A204.1 (cell line): ENCODE data around the gene TANGO2.

ENCODE experiments used
- FAIRE-seq: peaks from 2 replicates; lab custom pipeline; 2012; peaks lifted over from hg19 to GRCh38; lab: Jason Lieb, UNC

The TANGO2 gene

DNA sequence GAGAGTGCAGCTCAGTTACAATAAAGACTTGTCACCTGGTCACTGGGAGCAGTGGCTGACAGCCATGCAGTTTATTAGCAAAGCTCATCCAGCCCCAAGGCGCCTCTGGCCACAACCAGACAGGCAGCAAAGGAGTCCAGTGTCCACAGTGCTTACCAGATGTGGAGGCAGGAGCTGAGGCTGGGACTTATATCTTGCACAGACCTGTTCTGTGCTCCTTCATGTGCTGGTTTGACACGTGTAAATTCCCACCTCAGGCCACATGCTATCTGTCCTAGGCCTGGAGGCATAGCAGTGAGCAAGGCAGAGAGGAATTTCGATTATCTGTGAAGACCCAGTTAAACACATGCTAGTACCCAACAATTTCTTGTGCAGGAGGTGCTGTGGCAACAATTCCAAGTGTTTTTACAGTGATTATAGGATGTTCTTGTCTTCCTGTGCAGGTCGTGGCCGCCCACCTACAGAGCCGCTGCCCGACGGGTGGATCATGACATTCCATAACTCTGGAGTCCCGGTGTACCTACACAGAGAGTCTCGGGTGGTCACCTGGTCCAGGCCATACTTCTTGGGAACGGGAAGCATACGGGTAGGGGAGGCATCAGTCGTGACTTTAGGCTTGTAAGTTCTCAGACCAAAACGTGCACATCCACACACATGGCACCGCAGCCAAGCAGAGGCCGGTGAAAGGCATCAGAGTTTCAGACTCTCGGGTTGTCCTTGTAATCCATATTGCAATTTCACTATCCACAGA is 68.5 kb downstream of the TANGO2 start:
- FAIRE-seq: no peak

DNA sequence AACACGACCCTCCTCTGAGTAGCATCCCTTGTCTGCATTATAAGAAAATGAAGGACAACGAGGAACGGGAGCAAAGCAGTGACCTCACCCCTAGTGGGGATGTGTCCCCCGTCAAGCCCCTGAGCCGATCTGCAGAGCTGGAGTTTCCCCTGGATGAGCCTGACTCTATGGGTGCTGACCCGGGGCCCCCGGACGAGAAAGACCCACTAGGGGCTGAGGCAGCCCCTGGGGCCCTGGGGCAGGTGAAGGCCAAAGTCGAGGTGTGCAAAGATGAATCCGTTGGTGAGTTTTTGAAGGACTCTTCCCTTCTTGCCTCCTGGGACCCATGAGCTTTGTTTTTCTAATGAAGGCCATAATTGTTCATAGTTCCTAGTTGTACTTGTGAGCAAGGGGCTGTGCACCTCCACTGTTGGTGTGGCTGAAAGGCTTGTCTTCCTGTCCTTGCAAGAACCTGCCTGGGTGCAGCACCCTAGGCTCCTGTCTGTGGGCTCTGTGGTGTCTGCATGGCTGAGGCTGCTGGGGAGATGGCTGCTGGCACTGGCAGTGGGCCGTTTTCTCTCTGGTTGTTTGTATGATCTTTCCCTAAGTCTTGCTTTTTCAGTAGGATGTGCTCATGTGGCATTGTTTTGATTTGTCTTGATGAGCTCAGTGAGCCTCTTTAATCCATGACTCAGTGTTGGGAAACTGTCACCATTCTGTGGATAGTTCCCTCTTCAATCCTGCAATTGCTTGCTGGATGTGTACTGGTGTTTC is 69.2 kb downstream of the TANGO2 start:
- FAIRE-seq: no peak

DNA sequence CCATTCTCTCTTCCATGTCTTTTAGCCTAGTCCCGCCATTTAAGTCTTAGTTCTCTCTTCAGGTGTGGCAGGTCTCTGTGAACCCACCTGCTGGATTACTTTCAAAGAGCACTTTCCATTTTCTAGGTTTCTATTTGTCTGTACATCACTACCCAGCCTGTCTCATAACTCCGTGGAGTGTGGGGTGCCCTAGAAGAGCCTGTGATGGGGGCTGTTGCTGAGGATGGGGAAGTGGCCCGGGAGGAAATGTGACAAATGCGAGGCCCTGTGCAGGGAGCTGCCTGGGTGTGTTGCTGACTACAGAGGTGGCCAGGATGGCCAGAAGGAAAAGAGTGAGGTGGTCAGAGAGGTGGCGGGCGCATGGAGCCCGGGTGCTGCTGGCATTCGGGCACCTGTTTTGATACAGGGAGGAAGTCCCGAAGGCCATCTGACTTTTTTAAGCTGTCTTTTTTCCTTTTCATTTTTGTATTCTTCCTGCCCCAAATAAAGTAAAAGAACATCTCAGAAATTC is 69.9 kb downstream of the TANGO2 start:
- FAIRE-seq: no peak

DNA sequence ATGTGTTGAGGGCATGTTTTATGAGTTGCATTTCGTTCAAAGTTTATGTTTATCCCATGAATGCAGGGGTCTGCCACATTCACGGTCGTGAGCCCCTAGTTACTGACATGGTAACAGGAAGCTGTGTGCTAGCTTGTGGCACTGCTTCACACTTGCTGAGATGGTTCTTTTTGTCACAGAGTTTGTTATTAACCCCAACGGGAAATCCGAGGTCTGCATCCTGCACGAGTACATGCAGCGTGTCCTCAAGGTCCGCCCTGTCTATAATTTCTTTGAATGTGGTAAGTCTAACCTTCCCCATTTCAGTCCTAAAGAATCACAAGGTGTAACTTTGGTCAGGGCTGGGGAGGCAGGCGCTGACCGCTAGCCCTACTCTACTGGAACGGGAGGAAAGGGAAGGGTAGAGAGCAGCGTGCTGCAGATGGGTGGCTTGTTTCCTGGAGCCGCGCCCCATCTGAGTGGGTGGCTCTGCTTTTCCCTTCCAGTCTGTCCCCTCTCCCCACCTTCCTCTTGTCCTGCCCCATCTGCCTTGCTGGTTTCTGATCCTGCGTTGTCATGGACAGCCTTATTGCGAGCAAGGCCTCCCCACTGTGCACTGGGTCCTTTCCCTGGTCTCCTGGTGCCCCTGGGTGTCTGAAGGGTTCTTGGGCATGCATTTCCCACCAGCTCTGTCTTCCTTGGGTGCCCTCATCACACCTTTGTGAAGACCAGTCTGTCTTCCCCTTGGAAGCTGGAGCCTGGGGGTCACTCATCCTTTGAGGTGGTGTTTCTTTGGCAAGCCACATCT is 71.0 kb downstream of the TANGO2 start:
- no peak for FAIRE-seq

DNA sequence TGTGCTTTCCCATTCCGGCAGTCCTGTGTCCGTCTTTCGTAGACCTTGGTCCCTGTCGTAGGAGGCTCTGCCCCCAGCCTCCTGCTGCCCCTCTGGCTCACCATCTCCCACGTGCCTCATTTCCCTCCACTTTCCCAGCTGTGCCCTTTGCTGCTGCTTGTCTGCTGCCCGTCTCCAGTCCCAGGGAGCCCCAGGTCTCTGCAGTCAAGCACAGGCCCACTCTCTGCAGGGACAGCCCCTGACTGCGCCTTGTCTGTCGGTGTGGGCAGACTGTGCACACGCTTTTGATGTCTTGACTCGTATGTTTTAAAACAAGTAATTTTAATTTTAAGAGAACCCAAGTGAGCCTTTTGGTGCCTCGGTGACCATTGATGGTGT is 71.6 kb downstream of the TANGO2 start:
- no peak for FAIRE-seq

DNA sequence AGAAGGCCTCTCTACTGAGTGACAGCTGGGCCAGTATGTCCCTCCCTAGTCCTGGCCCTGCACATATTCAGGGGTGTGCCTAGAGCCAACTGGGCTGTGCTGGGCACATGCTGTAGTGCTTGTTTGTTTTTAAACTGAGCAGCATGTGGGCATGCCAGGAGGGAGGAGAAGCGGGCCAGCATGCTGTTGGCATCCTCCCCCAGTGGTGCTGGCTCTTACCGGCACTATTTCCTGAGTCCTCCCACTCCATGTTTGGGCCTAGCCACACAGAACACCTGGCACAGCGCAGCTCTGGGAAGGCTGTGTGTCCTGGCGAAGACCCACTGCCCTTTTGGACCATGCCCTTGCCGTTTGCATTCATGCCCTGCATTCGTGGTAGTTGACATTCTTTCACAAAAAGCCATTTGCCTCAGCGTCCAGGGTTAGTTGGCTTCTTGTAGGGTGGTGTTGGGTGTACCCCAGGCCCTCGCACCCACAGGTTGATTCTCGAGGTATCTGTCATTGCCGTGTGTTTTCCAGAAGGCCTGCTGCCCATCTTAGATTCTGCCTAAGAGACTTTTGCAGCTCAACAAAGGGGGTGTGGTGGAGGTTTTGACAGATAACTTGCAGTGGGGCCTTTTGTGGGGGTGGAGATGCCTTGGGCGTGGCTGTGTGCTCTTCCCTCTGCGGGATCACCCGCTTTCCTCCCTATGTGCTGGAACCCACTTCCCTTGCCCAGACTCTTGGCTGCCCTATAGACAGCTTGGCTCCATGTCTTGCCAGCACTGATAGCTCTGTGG is 72.7 kb downstream of the TANGO2 start:
- FAIRE-seq: no peak

DNA sequence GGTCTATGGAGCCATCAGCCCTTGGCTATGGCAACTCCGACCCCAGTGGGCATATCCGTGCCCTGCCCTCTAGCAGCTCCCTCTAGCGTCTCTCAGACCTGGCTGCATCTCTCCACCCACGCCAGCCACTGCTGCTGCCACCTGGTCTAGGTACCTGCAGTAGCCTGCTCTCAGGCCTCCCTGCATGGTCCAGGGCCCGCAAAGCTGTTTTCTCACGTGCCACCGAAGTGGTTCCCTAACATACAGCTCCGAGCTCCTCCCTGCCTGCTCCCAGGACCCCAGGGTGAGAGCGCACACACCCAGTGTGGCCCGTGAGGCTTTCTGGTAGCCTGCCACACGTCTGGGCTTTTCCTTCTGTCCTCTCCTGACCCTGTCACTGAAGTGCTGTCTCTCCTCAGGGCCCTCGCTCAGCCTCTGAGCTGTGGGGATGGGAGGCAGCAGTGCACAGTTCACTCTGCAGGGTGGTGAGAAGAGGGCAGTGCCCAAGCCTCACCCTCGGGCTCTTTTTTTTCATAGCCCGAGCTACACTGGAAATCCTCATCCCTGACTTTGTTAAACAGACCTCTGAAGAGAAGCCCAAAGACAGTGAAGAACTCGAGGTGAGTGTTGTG is 73.4 kb downstream of the TANGO2 start:
- FAIRE-seq: no peak

DNA sequence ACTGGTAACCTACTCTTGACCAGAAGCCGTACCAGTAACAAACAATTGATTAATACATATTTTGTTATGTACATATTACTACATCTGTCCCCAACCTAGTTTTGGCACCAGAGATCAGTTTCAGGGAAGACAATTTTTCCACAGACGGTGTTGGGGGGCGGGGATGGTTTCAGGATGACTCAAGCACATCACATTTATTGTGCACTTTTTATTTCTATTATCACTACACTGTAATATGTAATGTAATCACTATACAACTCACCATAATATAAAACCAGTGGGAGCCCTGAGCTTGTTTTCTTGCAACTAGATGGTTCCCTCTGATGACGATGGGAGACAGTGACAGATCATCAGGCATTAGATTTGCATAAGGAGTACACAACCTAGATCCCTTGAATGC is 74.6 kb downstream of the TANGO2 start:
- FAIRE-seq: no peak

DNA sequence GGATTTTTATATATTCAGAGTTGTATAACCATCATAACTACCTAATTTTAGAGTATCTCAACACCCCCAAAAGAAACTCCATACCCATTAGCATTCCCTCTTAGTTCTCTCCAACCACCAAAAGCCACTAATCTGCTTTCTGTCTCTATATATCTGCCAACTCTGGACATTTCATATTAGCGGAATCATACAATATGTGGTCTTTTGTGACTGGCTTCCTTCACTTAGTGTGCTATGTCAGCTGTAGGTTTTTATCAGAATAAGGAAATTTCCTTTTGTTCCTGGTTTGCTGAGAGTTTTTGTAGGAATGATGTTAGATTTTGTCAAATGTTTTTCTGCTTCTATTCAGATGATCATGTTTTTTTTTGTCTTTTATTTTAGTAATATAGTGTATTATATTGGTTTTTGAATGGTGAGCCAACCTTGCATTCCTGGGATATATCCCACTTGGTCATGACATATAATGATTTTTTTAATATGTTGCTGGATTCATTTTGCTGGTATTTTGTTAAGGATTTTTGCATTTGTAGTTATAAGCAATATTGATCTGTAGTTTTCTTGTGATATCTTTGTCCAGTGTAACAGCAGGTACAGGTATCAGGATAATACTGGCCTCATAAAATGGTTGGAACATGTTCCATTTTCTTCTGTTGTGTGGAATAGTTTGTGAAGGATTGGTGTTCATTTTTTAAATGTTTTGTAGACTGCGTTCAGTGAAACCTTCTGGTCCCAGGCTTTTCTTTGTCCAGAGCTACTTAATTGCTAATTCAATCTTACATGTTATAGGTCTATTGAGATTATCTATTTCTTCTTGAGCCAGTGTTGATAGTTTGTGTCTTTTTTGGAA is 75.9 kb downstream of the TANGO2 start:
- peak; percentile 6 for FAIRE-seq

DNA sequence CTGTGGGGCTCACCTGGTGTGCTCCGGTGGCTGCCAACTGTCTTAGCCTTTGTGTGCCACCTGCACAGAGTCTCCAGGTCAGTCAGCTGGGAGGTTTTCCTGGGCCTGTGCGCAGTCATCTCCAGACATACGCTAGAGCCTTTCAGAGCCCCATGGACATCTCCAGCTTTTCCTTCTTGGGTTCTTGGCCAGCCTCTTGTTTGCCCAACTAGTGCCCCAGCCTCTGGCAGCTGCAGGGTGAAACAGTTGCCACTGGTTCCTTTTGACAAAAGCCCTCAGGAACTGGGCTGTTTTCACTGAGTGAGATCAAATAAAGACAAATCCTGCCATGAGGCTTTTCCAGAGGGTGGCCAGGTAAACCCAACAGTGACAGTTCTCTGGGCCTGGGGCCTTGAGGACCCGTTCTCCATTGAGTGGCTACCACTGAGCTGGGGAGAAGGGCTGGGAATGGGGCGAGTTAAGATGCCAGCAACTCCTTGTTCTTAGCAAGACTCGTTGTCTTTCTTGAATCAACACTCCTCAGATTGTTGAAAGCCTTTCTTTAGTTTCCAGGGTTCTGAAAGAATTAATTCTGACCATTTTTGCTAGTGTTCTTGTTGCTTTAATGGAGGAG is 78.3 kb downstream of the TANGO2 start:
- no peak for FAIRE-seq

DNA sequence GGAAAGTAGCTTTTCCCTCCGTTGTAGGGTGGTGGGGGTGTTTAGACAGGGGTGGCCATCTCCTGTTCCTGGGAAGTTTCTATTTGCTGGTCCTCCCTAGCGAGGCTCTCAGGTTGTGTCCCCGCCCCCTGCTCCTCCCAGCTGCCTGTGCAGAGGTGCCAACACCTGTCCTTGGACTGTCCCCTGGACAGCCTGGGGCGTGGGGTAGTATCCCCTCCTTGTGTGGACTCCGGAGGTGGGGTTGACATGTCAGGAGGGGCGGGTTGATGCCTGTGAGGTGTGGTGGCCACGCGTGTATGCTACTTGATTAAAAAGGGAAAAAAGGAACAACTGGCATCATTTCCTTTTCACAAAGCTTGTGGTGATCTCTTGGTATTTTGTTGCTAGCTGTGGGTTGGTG is 80.7 kb downstream of the TANGO2 start:
- no peak for FAIRE-seq

DNA sequence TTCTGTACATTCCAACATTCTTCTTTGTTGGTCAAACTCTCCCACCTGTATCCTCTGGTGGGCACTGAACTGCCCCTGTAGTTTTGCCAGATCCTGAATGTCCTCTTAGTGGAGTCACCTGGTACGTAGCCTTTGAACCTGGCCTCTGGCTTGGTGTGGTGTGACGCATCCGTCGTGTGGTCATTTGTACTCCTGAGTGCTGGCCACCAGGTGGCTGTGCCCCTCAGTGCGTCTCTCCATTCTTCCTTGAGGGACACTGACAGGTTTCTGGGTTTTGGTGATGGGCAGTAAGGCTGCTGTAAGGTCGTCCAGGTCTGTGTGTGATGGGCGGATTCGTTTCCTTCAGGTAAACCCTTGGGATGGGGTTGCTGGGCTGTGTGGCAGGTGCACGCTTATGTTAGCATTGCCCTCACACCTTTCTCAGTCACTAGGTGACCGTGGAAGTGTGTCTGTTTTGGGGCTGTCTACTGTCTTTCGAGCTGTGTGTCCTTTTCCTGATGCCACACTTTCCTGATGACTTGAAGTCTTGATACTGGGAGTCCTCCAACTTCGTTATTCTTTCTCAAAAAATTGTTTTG is 81.4 kb downstream of the TANGO2 start:
- no peak for FAIRE-seq

DNA sequence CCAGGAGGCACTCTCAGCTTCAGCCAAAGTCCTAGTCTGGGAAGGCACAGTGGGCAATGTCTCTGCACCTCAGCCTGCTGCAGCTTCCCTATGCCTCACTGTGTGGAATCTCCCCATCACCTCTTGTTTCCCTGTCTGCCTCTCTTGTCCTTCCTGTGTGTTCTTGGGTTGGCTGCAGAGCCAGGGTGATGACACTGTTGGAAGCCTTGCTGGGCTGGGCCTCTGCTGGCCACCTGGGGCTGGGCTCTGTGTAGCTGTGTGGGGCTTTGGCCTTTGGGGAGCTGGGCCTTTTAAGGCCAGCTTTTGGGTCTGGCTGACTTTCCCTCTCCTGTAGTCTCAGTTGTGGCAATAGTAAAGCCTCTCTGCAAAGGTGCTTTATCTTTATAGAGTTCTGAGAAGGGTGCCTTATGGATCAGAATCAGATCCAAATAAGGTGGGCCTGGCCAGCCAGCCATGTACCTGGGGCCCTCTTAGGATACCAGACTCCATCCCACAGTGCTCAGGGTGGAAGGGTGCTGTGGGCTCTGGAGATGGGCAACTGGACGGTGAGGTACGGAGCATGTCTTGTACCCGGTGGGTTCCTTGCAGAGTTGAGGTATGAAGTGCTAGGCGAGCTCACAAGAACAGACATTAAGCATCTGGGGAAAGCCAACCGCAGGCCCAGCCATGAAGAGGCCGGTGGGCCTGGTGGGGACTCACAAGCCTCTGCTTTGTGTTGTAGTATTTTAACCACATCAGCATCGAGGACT is 84.7 kb downstream of the TANGO2 start:
- FAIRE-seq: no peak

DNA sequence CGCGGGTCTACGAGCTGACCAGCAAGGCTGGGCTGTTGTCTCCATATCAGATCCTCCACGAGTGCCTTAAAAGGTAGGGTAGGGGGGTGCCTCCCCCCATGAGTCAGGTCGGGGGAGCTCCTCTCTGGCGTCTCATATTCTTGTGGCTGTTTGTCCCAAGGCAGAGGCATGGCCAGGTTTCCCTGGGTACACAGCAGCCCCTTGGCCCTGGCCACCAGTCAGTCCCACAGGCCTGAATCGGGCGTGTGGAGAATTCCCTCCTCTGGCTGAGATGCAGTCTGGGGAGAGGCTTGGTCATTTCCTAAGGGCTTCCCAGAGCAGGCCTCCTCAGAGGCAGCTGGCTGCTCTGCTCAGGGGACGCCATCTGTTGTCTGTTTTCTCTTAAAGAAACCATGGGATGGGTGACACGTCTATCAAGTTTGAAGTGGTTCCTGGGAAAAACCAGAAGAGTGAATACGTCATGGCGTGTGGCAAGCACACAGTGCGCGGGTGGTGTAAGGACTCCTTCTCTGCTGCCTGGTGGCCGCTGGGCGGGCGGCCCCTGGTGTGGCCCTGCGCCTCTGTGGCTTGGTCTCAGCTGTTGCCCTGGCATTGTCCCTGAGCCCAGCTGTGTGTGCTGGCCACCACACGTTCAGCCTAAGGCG is 85.4 kb downstream of the TANGO2 start:
- no peak for FAIRE-seq

DNA sequence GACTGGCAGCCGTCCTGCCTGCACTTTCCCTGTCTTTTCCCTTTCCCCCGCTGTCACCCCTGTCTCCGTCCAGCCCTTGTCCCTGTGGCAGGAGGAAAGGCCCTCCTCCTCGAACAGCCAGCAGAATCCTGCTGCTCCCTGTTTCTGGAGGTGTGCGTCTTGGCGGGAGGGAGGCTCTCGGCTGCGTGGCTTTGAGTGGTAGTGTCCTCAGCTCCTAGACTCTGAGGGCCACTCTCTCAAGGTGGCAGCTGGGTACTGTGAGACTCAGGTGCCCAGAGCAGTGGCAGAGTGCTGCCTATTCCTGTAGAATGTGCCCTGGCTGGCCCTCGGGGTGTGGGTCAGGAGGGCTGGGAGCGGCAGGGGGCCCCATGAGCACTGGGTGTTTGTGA is 85.9 kb downstream of the TANGO2 start:
- FAIRE-seq: no peak

DNA sequence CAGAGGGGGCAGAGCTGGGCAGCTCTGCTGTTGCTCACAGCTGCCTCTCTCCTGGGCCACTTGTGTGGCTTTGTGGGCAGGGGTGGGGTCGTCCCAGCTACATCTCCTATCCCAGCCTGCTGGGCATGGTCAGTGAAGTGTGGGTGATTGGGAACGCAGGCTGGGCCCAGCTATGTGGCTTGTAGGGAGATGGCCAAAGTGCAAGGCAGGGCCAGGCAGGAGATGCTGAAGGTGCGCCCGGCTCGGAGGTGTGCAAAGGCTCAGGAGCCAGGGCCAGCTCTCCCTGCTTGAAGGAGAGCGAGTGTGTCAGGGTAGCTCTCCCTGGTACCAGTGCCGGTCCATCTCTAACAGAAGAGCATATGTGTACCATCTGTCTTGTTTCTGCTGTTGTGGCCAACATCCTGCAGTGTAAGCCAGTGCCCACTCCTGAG is 86.6 kb downstream of the TANGO2 start:
- FAIRE-seq: no peak

DNA sequence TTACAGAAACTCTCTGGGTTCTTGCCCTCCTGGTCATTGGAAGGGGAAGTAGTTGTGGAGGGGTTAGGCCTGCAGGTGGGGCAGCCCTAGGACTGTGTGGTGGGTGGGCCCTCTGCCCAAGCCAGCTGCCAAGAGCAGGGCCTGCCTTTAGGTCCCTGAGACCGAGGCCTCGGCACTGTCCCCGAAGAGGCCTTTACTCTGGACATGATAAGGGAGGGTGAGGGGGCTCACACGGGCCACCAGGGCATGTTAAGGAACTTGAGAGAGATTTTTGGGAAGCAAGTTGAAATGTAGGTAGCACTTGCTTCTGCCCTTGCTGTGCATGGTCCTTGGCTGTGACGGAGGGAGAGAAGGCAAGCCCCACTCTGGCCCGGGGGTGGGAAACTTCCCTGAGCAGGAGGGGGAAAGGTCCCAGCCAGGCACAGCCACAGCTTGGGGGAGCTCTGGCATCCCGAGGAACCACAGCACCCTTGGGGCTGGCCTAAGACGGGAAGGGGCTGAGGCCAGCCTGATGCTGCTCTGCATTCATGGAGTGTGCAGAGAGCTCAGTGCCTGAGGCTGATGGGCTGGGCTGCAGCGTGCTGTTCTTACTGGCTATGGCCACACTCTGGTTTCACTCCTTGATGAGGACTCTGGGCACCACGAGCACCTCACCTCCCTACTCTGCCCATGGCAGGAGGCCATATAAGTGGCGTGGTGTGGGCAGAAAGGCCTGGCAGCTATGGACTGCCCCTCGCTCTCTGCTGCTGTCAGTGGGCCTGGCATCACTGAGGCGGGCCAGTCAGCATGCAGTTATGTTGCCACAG is 87.2 kb downstream of the TANGO2 start:
- FAIRE-seq: no peak

DNA sequence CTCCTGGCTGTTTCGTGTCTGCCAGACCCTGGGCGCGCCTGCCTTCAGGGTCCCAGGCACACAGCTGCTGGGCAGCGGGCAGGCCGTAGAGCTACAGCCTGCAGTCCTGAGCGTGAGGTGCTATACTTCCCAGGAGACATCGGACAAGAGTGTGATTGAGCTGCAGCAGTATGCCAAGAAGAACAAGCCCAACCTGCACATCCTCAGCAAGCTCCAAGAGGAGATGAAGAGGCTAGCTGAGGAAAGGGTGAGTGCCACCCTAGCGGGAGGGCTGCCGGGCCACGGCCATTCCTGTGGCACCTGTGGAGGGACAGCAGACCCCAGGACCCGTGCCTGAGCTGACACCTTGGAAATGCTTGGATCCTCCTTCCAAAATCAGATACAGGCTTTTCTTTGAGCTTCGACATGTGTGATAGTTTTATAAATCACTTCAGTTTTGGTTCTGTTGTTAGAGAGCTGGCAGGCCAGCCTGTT is 87.9 kb downstream of the TANGO2 start:
- no peak for FAIRE-seq
